Measurements from ENCODE around the gene CHCHD6. TPM values are rescaled to one million over a fixed set of nuclear protein-coding genes. Genes with fewer than 3 reads are reported as not detected.

CHCHD6 gene
- total RNA-seq, 1 experiment from 2014 or later, result 40.9 TPM

- TF ChIP-seq SOX15 (CRISPR knock-in tag; IDR thresholded peaks at IDR 0.05) (no peak), ZNF512 (CRISPR knock-in tag; IDR thresholded peaks at IDR 0.05; ENCODE audit: borderline replicate concordance) (no peak), USF1 (CRISPR knock-in tag; IDR thresholded peaks at IDR 0.05) (no peak), CBFB (CRISPR knock-in tag; IDR thresholded peaks at IDR 0.05; ENCODE audit: low read depth) (no peak), ATF3 (CRISPR knock-in tag; conservative IDR thresholded peaks at IDR 0.05) (no peak), HMGA2 (CRISPR knock-in tag; IDR thresholded peaks at IDR 0.05) (no peak), NFE2L1 (CRISPR knock-in tag; IDR thresholded peaks at IDR 0.05) (no peak), ATF2 (CRISPR knock-in tag; IDR thresholded peaks at IDR 0.05; ENCODE audit: borderline replicate concordance, low read depth) (no peak), FOXP4 (CRISPR knock-in tag; IDR thresholded peaks at IDR 0.05) (no peak)
These were observed 73.3 kb downstream of the CHCHD6 start (continued) for GRCh38 chr3:126777366-126777765.

GRCh38 chr3:126780666-126781065 lies 76.6 kb downstream of the CHCHD6 start:
- Mint-ChIP-seq H3K9me3 (no peaks in the 10 kb centered on the region), H3K4me1 (peaks cover 52% of the 10 kb centered on the region), H3K4me3 (no peak overlapping the region), H3K36me3 (no peaks in the 10 kb centered on the region), H3K27ac (no peak overlapping the region), H3K27me3 (ENCODE audit: low read depth) (no peaks in the 10 kb centered on the region)
- POLR2A ChIA-PET, result no interaction called here
- DNase-seq (ENCODE audit: low spot score), result no peak
- ATAC-seq, result no peak
- CTCF ChIA-PET, result interaction anchor here (1.7 kb wide), 1 partner anchor 28 kb away, joined by 5 read pairs; no protein-coding TSS in a partner anchor
- TF ChIP-seq NR1H2 (CRISPR knock-in tag; IDR thresholded peaks at IDR 0.05), result no peak
- TF ChIP-seq CDX4 (CRISPR knock-in tag; IDR thresholded peaks at IDR 0.05; ENCODE audit: borderline replicate concordance), result no peak
- TF ChIP-seq SOX15 (CRISPR knock-in tag; IDR thresholded peaks at IDR 0.05), result no peak
- no peak for TF ChIP-seq ESRRA (CRISPR knock-in tag; IDR thresholded peaks at IDR 0.05; ENCODE audit: borderline replicate concordance)
- no peak for TF ChIP-seq ZBTB21 (CRISPR knock-in tag; IDR thresholded peaks at IDR 0.05; ENCODE audit: borderline replicate concordance)
- TF ChIP-seq USF1 (CRISPR knock-in tag; IDR thresholded peaks at IDR 0.05), result no peak
- no peak for TF ChIP-seq RORB (CRISPR knock-in tag; IDR thresholded peaks at IDR 0.05)
- TF ChIP-seq IRF2 (CRISPR knock-in tag; IDR thresholded peaks at IDR 0.05; ENCODE audit: borderline replicate concordance, low read depth), result no peak
- TF ChIP-seq ATF1 (CRISPR knock-in tag; IDR thresholded peaks at IDR 0.05), result no peak

GRCh38 chr3:126781406-126781805 lies 77.4 kb downstream of the CHCHD6 start:
- H3K27me3 Mint-ChIP-seq (ENCODE audit: low read depth), result no peaks in the 10 kb centered on the region
- ChIA-PET CTCF (no interaction called here), POLR2A (no interaction called here)
- H3K4me3 Mint-ChIP-seq, result no peak overlapping the region
- no peaks in the 10 kb centered on the region for H3K9me3 Mint-ChIP-seq
- H3K36me3 Mint-ChIP-seq, result no peaks in the 10 kb centered on the region; the same call in 1 of the 2 replicates
- ATAC-seq (no peak), DNase-seq (ENCODE audit: low spot score) (no peak)
- peaks cover 51% of the 10 kb centered on the region for H3K4me1 Mint-ChIP-seq
- H3K27ac Mint-ChIP-seq, result no peak overlapping the region
- no peak for TF ChIP-seq ZMAT4 (CRISPR knock-in tag; IDR thresholded peaks at IDR 0.05)
- TF ChIP-seq GRHL2 (CRISPR knock-in tag; IDR thresholded peaks at IDR 0.05; ENCODE audit: insufficient replicate concordance, severe bottlenecking), result no peak
- TF ChIP-seq CREB1 (CRISPR knock-in tag; IDR thresholded peaks at IDR 0.05), result no peak
- no peak for TF ChIP-seq MAX (CRISPR knock-in tag; IDR thresholded peaks at IDR 0.05)
- no peak for TF ChIP-seq FOXP4 (CRISPR knock-in tag; IDR thresholded peaks at IDR 0.05)
- TF ChIP-seq ATF1 (CRISPR knock-in tag; IDR thresholded peaks at IDR 0.05), result no peak
- TF ChIP-seq CREM (CRISPR knock-in tag; IDR thresholded peaks at IDR 0.05), result no peak

All from WTC11 (cell line).